WTC11 (cell line): Measurements from ENCODE around the gene ADARB2.

Experiments
- ATF2 ChIP-seq: sonication (generic); formaldehyde crosslinking; IDR thresholded peaks from 2 replicates; pipeline ENCODE4 v1.8.1; 2022; ENCODE audit warnings: low read depth, missing genetic modification reagents, borderline replicate concordance
- E2F1 ChIP-seq: sonication (generic); formaldehyde crosslinking; IDR thresholded peaks from 2 replicates; pipeline ENCODE4 v1.8.0; 2022; ENCODE audit warnings: mild to moderate bottlenecking, missing genetic modification reagents
- NFYB ChIP-seq: sonication (generic); formaldehyde crosslinking; conservative IDR thresholded peaks from 2 replicates; pipeline ENCODE4 v1.8.0; 2022; ENCODE audit warnings: low read depth, missing genetic modification reagents
- ZNF232 ChIP-seq: sonication (generic); formaldehyde crosslinking; IDR thresholded peaks from 2 replicates; pipeline ENCODE4 v1.8.0; 2022; ENCODE audit warnings: mild to moderate bottlenecking, missing genetic modification reagents
- ZNF512 ChIP-seq: sonication (generic); formaldehyde crosslinking; IDR thresholded peaks from 2 replicates; pipeline ENCODE4 v1.8.1; 2022; ENCODE audit warnings: missing genetic modification reagents, borderline replicate concordance
- TF ChIP-seq, protein P1 (sequence below): fragments of 200-600 bp; IDR thresholded peaks from 2 replicates; pipeline ENCODE4 v1.8.0; 2022; ENCODE audit warnings: antibody characterized with exemption
- TF ChIP-seq, protein P2 (sequence below): sonication (generic); formaldehyde crosslinking; IDR thresholded peaks from 2 replicates; pipeline ENCODE4 v1.8.1; 2023; ENCODE audit warnings: mild to moderate bottlenecking, missing genetic modification reagents, moderate library complexity

DNA sequence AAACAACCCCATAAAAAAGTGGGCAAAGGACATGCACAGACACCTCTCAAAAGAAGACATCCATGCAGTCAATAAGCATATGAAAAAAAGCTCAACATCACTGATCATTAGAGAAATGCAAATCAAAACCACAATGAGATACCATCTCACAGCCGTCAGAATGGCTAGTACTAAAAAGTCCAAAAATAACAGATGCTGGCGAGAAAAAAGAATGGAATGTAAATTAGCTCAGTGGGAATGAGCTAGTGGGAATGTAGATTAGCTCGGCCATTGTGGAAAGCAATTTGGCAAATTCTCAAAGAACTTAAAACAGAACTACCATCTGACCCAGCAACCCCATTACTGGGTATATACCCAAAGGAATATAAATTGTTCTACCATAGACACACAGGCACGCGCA is 394.1 kb downstream of the ADARB2 start:
- TF ChIP-seq E2F1 (CRISPR knock-in tag) (no peak), ATF2 (CRISPR knock-in tag) (no peak), NFYB (CRISPR knock-in tag) (no peak), ZNF512 (CRISPR knock-in tag) (no peak), ZNF232 (no peak)
- TF ChIP-seq, protein P1, sequence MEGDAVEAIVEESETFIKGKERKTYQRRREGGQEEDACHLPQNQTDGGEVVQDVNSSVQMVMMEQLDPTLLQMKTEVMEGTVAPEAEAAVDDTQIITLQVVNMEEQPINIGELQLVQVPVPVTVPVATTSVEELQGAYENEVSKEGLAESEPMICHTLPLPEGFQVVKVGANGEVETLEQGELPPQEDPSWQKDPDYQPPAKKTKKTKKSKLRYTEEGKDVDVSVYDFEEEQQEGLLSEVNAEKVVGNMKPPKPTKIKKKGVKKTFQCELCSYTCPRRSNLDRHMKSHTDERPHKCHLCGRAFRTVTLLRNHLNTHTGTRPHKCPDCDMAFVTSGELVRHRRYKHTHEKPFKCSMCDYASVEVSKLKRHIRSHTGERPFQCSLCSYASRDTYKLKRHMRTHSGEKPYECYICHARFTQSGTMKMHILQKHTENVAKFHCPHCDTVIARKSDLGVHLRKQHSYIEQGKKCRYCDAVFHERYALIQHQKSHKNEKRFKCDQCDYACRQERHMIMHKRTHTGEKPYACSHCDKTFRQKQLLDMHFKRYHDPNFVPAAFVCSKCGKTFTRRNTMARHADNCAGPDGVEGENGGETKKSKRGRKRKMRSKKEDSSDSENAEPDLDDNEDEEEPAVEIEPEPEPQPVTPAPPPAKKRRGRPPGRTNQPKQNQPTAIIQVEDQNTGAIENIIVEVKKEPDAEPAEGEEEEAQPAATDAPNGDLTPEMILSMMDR: no peak
- TF ChIP-seq, protein P2, sequence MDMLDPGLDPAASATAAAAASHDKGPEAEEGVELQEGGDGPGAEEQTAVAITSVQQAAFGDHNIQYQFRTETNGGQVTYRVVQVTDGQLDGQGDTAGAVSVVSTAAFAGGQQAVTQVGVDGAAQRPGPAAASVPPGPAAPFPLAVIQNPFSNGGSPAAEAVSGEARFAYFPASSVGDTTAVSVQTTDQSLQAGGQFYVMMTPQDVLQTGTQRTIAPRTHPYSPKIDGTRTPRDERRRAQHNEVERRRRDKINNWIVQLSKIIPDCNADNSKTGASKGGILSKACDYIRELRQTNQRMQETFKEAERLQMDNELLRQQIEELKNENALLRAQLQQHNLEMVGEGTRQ: no peak
